ENCODE data around the gene MLPH.

GRCh38 chr2:237466211-237466610 is 20.8 kb upstream of the MLPH start:
- TF ChIP-seq POLR2A (IDR thresholded peaks at IDR 0.05; ENCODE audit: low read length) (no peak), GATA1 (IDR thresholded peaks at IDR 0.05; ENCODE audit: low read depth, low read length) (no peak)

Data from erythroblast (primary cell).